CD14-positive monocyte (primary cell): ENCODE measurements around the gene PPP2R2D. TPM values are rescaled to one million over a fixed set of nuclear protein-coding genes. Genes with fewer than 3 reads are reported as not detected.

Experiments
- DNase-seq, 3 donors: peaks; one replicate each; pipeline ENCODE4 v3.0.0-alpha.2; 2011 to 2022
- H2AFZ ChIP-seq: 2 replicates; pipeline ENCODE4 v1.6.0; 2012; ENCODE audit warnings: mild to moderate bottlenecking, low read depth, low read length, inconsistent platforms; ENCODE audit not compliant: insufficient read depth, poor library complexity, severe bottlenecking
- H3K27ac ChIP-seq, 2 donors: 1 replicate in 1 of 2; 2 replicates in 1 of 2; pipeline ENCODE4 v1.5.1; 2012 to 2013; ENCODE audit warnings: low read length in 2 of 2, control low read depth in 1 of 2, inconsistent platforms in 1 of 2, low read depth in 1 of 2, mild to moderate bottlenecking in 1 of 2
- H3K27me3 ChIP-seq, 2 donors: one replicate each; pipeline versions ENCODE4 v1.6.0 to v1.6.1; 2011 to 2013; ENCODE audit warnings: low read length in 2 of 2; ENCODE audit not compliant: control insufficient read depth in 2 of 2, insufficient read depth in 2 of 2
- H3K36me3 ChIP-seq, 2 donors: replicated peaks in 1 of 2; 1 replicate in 1 of 2; 2 replicates in 1 of 2; pipeline versions ENCODE4 v1.5.1 to v1.6.1; 2012 to 2013; ENCODE audit warnings: low read length in 2 of 2, control low read depth in 1 of 2, inconsistent platforms in 1 of 2, mild to moderate bottlenecking in 1 of 2; ENCODE audit not compliant: insufficient read depth in 2 of 2, control insufficient read depth in 1 of 2
- H3K4me1 ChIP-seq, 2 donors: 1 replicate in 1 of 2; 2 replicates in 1 of 2; pipeline versions ENCODE4 v1.5.1 to v1.6.1; 2012 to 2013; ENCODE audit warnings: low read length in 2 of 2, control low read depth in 1 of 2, inconsistent platforms in 1 of 2, mild to moderate bottlenecking in 1 of 2, moderate library complexity in 1 of 2; ENCODE audit not compliant: insufficient read depth in 2 of 2, control insufficient read depth in 1 of 2
- H3K4me2 ChIP-seq: replicated peaks from 2 replicates; pipeline ENCODE3; 2012; ENCODE audit warnings: low read length, moderate library complexity, mild to moderate bottlenecking; ENCODE audit not compliant: poor library complexity, severe bottlenecking; ENCODE audit errors: extremely low read depth
- H3K4me3 ChIP-seq, 3 experiments: fragments of 200-600 bp in 1 of 3; sonication (generic) in 1 of 3; replicated peaks in 1 of 3; 1 replicate in 2 of 3; 2 replicates in 1 of 3; pipeline ENCODE4 v1.5.1; 2011 to 2013; ENCODE audit warnings: low read length in 3 of 3, mild to moderate bottlenecking in 3 of 3, control low read depth in 2 of 3, low read depth in 2 of 3, inconsistent platforms in 1 of 3, moderate library complexity in 1 of 3
- H3K79me2 ChIP-seq: 2 replicates; pipeline ENCODE4 v1.6.0; 2012; ENCODE audit warnings: mild to moderate bottlenecking, control low read depth, inconsistent platforms, low read length, moderate library complexity; ENCODE audit not compliant: insufficient read depth
- H3K9ac ChIP-seq: 2 replicates; pipeline ENCODE4 v1.6.0; 2017; ENCODE audit warnings: low read length, mild to moderate bottlenecking; ENCODE audit not compliant: insufficient read depth, poor library complexity, severe bottlenecking
- H3K9me3 ChIP-seq, 2 donors: replicated peaks in 1 of 2; 1 replicate in 1 of 2; 2 replicates in 1 of 2; pipeline versions ENCODE4 v1.5.1 to v1.6.1; 2012 to 2013; ENCODE audit warnings: low read length in 2 of 2, control low read depth in 1 of 2; ENCODE audit not compliant: control insufficient read depth in 1 of 2, insufficient read depth in 1 of 2
- H4K20me1 ChIP-seq: 2 replicates; pipeline ENCODE4 v1.6.0; 2012; ENCODE audit warnings: mild to moderate bottlenecking, low read length, control low read depth, moderate library complexity; ENCODE audit not compliant: insufficient read depth
- H3K27ac Mint-ChIP-seq, 7 donors: one replicate each; pipeline ENCODE4 v1.8.0; 2020; ENCODE audit warnings: mild to moderate bottlenecking in 7 of 7, mixed read lengths in 7 of 7, moderate library complexity in 6 of 7, inconsistent platforms in 2 of 7
- H3K27me3 Mint-ChIP-seq, 3 donors: one replicate each; pipeline ENCODE4 v1.8.0; 2021 to 2022; ENCODE audit warnings: low read depth in 3 of 3, mild to moderate bottlenecking in 3 of 3, mixed read lengths in 3 of 3, moderate library complexity in 3 of 3, inconsistent platforms in 1 of 3
- H3K36me3 Mint-ChIP-seq, 2 donors: one replicate each; pipeline ENCODE4 v1.8.0; 2020; ENCODE audit warnings: mixed read lengths in 2 of 2, inconsistent platforms in 1 of 2, mild to moderate bottlenecking in 1 of 2
- H3K4me1 Mint-ChIP-seq: one replicate; pipeline ENCODE4 v1.8.0; 2020; ENCODE audit warnings: mild to moderate bottlenecking, mixed read lengths
- H3K4me3 Mint-ChIP-seq, 2 donors: one replicate each; pipeline ENCODE4 v1.8.0; 2020; ENCODE audit warnings: mild to moderate bottlenecking in 2 of 2, mixed read lengths in 2 of 2, moderate library complexity in 1 of 2
- H3K9me3 Mint-ChIP-seq, 7 donors: one replicate each; pipeline ENCODE4 v1.8.0; 2020 to 2022; ENCODE audit warnings: mixed read lengths in 7 of 7, mild to moderate bottlenecking in 6 of 7, moderate library complexity in 6 of 7, inconsistent platforms in 2 of 7
- WGBS: methylation state at CpG from one replicate; pipeline ENCODE4 v1.1.5; 2013; ENCODE audit warnings: missing lambda C conversion rate; ENCODE audit not compliant: insufficient coverage; 5-methylcytosine and 5-hydroxymethylcytosine counted together
- intact Hi-C, 2 donors: fragments of 100-400 bp; cut with micrococcal nuclease; formaldehyde crosslinking; loops; one replicate each; pipeline versions ENCODE4 v1.15.0 to v1.15.1; 2023
- polyA plus RNA-seq, 3 donors: library from polyadenylated mRNA; depleted of rRNA in 1 of 3; unstranded in 2 of 3; stranded (reverse) in 1 of 3; fragments of 300-500 nt in 2 of 3; fragments of >200 nt in 1 of 3; fragmentation: Illumina TruSeq in 2 of 3; gene quantifications; 1 replicate in 2 of 3; 2 replicates in 1 of 3; pipeline ENCODE4 v1.2.3, GENCODE V29; 2012 to 2021
- TF ChIP-seq, protein P1 (sequence below): fragments of 200-600 bp; IDR thresholded peaks from one replicate; pipeline ENCODE4 v1.8.0; 2022; ENCODE audit warnings: antibody characterized with exemption, mild to moderate bottlenecking

PPP2R2D gene
- polyA plus RNA-seq, 3 donors = 12.8 to 23.5 (median 12.9) TPM

DNA sequence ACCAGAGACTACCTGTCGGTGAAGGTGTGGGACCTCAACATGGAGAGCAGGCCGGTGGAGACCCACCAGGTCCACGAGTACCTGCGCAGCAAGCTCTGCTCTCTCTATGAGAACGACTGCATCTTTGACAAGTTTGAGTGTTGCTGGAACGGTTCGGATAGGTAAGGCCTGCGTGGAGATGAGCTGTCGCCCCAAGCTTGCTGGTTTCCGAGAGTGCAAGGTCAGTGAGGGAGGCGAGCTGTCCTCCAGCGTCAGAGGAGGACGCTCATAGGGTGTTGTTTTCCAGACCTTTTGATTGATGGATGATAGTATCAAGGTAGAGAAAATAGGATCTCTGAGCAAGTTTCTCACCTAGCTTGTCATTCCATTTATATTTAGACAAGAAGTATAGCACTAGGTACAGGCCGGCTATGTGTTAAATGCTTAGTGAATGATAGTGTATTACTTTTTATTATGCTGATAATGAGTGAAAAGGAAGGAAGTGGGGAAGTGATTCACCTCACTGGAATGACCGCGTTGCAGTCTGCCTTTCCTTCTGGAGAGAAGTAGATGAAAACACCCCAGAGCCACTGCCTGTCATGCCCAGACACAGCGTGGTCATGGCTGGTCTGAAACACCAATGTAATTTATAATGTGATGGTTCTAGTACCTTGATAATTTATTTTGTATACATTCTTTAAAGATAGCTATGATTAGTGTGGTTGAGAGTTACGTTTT, 47.0 kb downstream of the PPP2R2D start:
- Mint-ChIP-seq H3K36me3 (peaks cover 76 to 92% of the 10 kb centered on the region in 2 donors), H3K9me3 (peaks cover 0 to 20% (median 5%) of the 10 kb centered on the region in 7 donors), H3K4me3 (no peak overlapping the region), H3K27me3 (peaks cover 0 to 1% (median 0%) of the 10 kb centered on the region in 3 donors), H3K27ac (no peak overlapping the region), H3K4me1 (no peaks in the 10 kb centered on the region)
- Histone ChIP-seq H3K9ac (no peak overlapping the region), H2AFZ (no peak overlapping the region), H3K4me3 (no peak overlapping the region), H3K27me3 (no peaks in the 10 kb centered on the region), H3K4me1 (no peaks in the 10 kb centered on the region), H3K36me3 (peaks cover 70 to 94% of the 10 kb centered on the region in 2 donors), H3K79me2 (no peaks in the 10 kb centered on the region), H3K27ac (no peak overlapping the region), H3K9me3 (no peaks in the 10 kb centered on the region), H4K20me1 (peaks cover 4% of the 10 kb centered on the region), H3K4me2 (no peak overlapping the region)
- 86% methylated on average over 13 of the region's 18 CpGs for WGBS
- no peak for DNase-seq
- intact Hi-C loops = no loop called here
- TF ChIP-seq, protein P1, sequence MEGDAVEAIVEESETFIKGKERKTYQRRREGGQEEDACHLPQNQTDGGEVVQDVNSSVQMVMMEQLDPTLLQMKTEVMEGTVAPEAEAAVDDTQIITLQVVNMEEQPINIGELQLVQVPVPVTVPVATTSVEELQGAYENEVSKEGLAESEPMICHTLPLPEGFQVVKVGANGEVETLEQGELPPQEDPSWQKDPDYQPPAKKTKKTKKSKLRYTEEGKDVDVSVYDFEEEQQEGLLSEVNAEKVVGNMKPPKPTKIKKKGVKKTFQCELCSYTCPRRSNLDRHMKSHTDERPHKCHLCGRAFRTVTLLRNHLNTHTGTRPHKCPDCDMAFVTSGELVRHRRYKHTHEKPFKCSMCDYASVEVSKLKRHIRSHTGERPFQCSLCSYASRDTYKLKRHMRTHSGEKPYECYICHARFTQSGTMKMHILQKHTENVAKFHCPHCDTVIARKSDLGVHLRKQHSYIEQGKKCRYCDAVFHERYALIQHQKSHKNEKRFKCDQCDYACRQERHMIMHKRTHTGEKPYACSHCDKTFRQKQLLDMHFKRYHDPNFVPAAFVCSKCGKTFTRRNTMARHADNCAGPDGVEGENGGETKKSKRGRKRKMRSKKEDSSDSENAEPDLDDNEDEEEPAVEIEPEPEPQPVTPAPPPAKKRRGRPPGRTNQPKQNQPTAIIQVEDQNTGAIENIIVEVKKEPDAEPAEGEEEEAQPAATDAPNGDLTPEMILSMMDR = no peak

DNA sequence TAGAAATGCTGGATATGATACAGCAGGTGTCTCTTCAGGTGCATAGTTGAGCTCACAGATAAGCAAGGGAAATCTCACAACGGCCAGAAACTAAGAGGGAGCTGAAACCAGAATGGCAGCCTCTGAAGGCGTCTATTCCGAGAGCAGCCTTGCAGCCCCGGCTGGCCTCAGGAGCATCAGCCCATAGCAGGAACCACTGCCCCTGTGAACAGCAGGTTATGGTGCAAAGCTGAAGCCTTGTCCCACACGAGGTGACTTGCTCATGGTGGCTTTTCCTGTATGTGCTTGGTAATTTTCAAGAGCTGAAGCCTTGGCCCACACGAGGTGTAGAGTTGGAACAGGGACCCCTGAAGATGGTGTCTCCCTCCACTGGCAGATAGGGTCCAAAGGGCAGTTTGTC, 47.7 kb downstream of the PPP2R2D start:
- Histone ChIP-seq H3K4me3 (no peak overlapping the region), H3K9ac (no peak overlapping the region), H3K4me2 (no peak overlapping the region), H3K9me3 (no peaks in the 10 kb centered on the region), H3K79me2 (no peaks in the 10 kb centered on the region), H4K20me1 (peaks cover 4% of the 10 kb centered on the region), H3K27ac (no peak overlapping the region), H3K36me3 (peaks cover 68 to 94% of the 10 kb centered on the region in 2 donors), H3K4me1 (no peaks in the 10 kb centered on the region), H2AFZ (no peak overlapping the region), H3K27me3 (no peaks in the 10 kb centered on the region)
- Mint-ChIP-seq H3K27ac (no peak overlapping the region), H3K4me1 (no peaks in the 10 kb centered on the region), H3K9me3 (peaks cover 0 to 20% (median 5%) of the 10 kb centered on the region in 7 donors), H3K36me3 (peaks cover 75 to 89% of the 10 kb centered on the region in 2 donors), H3K27me3 (no peaks in the 10 kb centered on the region), H3K4me3 (no peak overlapping the region)
- no peak for DNase-seq
- 99% methylated on average over 6 of the region's 6 CpGs for WGBS
- TF ChIP-seq, protein P1 = no peak
- intact Hi-C loops = no loop called here
